Endothelial cell of umbilical vein (primary cell): ENCODE results near the gene TTLL5.

Experiments
- MYC ChIP-seq: IDR thresholded peaks from one replicate; pipeline ENCODE4 v1.6.1; 2011; ENCODE audit warnings: mild to moderate bottlenecking, low read depth, low read length
- TF ChIP-seq, protein P1 (sequence below), 2 donors: IDR thresholded peaks; 1 replicate in 1 of 2; 2 replicates in 1 of 2; pipeline ENCODE4 v1.5.1; 2011; ENCODE audit warnings: low read length in 2 of 2, mild to moderate bottlenecking in 2 of 2, moderate library complexity in 2 of 2, control low read depth in 1 of 2, inconsistent platforms in 1 of 2, low read depth in 1 of 2; ENCODE audit not compliant: insufficient read depth in 1 of 2; ENCODE audit errors: extremely low read depth in 1 of 2

- TF ChIP-seq MYC = no peak
- TF ChIP-seq, protein P1, sequence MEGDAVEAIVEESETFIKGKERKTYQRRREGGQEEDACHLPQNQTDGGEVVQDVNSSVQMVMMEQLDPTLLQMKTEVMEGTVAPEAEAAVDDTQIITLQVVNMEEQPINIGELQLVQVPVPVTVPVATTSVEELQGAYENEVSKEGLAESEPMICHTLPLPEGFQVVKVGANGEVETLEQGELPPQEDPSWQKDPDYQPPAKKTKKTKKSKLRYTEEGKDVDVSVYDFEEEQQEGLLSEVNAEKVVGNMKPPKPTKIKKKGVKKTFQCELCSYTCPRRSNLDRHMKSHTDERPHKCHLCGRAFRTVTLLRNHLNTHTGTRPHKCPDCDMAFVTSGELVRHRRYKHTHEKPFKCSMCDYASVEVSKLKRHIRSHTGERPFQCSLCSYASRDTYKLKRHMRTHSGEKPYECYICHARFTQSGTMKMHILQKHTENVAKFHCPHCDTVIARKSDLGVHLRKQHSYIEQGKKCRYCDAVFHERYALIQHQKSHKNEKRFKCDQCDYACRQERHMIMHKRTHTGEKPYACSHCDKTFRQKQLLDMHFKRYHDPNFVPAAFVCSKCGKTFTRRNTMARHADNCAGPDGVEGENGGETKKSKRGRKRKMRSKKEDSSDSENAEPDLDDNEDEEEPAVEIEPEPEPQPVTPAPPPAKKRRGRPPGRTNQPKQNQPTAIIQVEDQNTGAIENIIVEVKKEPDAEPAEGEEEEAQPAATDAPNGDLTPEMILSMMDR (IDR thresholded peaks at IDR 0.05; ENCODE audit: extremely low read depth in 1 of 2, insufficient read depth in 1 of 2, low read depth in 1 of 2, low read length in 2 of 2) = no peak
These were observed 41.1 kb downstream of the TTLL5 start for GRCh38 chr14:75702122-75702521.
